Heart right ventricle (tissue), 16 donors: ENCODE measurements around the gene HEATR5B. TPM values are rescaled to one million over a fixed set of nuclear protein-coding genes. Genes with fewer than 3 reads are reported as not detected.
A peak's percentile ranks its signal among the peaks of the same experiment; 100 is the strongest.

Experiments
- ATAC-seq, 8 donors: fragments of 200-7000 bp; cut with Tn5 transposase; one replicate each; pipeline ENCODE4 v1.9.1; 2020; ENCODE audit warnings: mild to moderate bottlenecking in 8 of 8, moderate library complexity in 8 of 8, moderate number of reproducible peaks in 1 of 8
- DNase-seq, 2 donors: peaks; one replicate each; pipeline ENCODE4 v3.0.0-alpha.2; 2020
- H3K27ac ChIP-seq, 10 donors: fragments of 200-600 bp; sonication (generic) in 2 of 10; one replicate each; pipeline versions ENCODE4 v1.5.0 to v1.8.0; 2020 to 2022; ENCODE audit warnings: mild to moderate bottlenecking in 3 of 10
- H3K27me3 ChIP-seq, 7 donors: fragments of 200-600 bp; one replicate each; pipeline ENCODE4 v1.8.0; 2021 to 2022; ENCODE audit warnings: mild to moderate bottlenecking in 2 of 7
- H3K36me3 ChIP-seq, 9 donors: fragments of 200-600 bp; sonication (generic) in 1 of 9; one replicate each; pipeline versions ENCODE4 v1.5.0 to v1.8.0; 2020 to 2022; ENCODE audit warnings: mild to moderate bottlenecking in 2 of 9
- H3K4me1 ChIP-seq, 9 donors: fragments of 200-600 bp; sonication (generic) in 1 of 9; one replicate each; pipeline versions ENCODE4 v1.5.0 to v1.8.0; 2020 to 2022; ENCODE audit warnings: mild to moderate bottlenecking in 4 of 9
- H3K4me3 ChIP-seq, 10 donors: fragments of 200-600 bp; sonication (generic) in 2 of 10; one replicate each; pipeline versions ENCODE4 v1.5.0 to v1.8.0; 2020 to 2022; ENCODE audit warnings: mild to moderate bottlenecking in 7 of 10, moderate library complexity in 2 of 10
- H3K9me3 ChIP-seq, 11 donors: fragments of 200-600 bp in 10 of 11; sonication (generic) in 2 of 11; one replicate each; pipeline versions ENCODE4 v1.5.0 to v1.8.0; 2013 to 2022; ENCODE audit warnings: mild to moderate bottlenecking in 2 of 11, control low read depth in 1 of 11, moderate library complexity in 1 of 11
- CTCF ChIP-seq, 9 donors: fragments of 200-600 bp; sonication (generic) in 2 of 9; IDR thresholded peaks; one replicate each; pipeline versions ENCODE4 v1.5.0 to v1.8.0; 2021 to 2022; ENCODE audit warnings: antibody characterized with exemption in 9 of 9, mild to moderate bottlenecking in 5 of 9, moderate library complexity in 1 of 9
- WGBS, 2 donors: extraction: QIAGEN DNeasy Blood & Tissue Kit; methylation state at CpG; one replicate each; pipeline ENCODE4 v1.1.7; 2013; ENCODE audit warnings: inconsistent platforms in 1 of 2; 5-methylcytosine and 5-hydroxymethylcytosine counted together
- intact Hi-C, 10 donors: fragments of 100-400 bp; cut with DNase I; formaldehyde crosslinking; loops; one replicate each; pipeline versions ENCODE4 v1.11.1 to v1.14.2; 2022
- long read RNA-seq, 3 donors: library from polyadenylated mRNA; unstranded; transcript quantifications; one replicate each; pipeline ENCODE4 v2.0.0, GENCODE V29; 2020 to 2021
- polyA plus RNA-seq, 2 donors: library from polyadenylated mRNA; stranded (reverse); fragments of 200-250 nt; gene quantifications; one replicate each; pipeline ENCODE4 v1.2.3, GENCODE V29; 2013
- total RNA-seq, 10 donors: library from RNA; stranded (reverse); fragmentation: NEBNext Ultra II Directional in 3 of 10; extraction: Animal tissue kit (Norgen Biotek cat#: 25700) in 3 of 10; gene quantifications; one replicate each; pipeline versions ENCODE4 v1.2.1 to v1.2.4, GENCODE V29; 2021 to 2023
- donor health status: Arrhythmogenic right ventricular cardiomyopathy.
- donor health status: ischemic (EF 13 %, LVEDD 7.1; RV severe dilation, severe dysfunction).
- donor health status: healthy with polysubstance abuse.
- donor health status: DM: no; HTN: yes; CAD: no.
- donor health status: DM: no; HTN: no; CAD: no.
- donor health status: ischemic (EF 25% LVEDD 6.9; RV normal size, moderate dysfunction).
- donor health status: ischemic (EF 25% LVEDD 5.7; RV mildly dilated, moderate dysfunction).
- donor health status: healthy.
- donor health status: DM: yes; HTN: yes; CAD: no.
- donor health status: Ischemic cardiomyopathy.
- donor health status: ischemic (EF 35%, LVEDD 5.7; RV mildly dilated, moderate dysfunction).
- donor health status: nonischemic (EF 11% LVEDD 7.7; RV severe dilation, severe dysfunction).
- donor health status: DM: yes; HTN: yes; CAD: no.
- donor health status: PGD.
- donor health status: ischemic (EF 29% LVEDD 5.4; RV normal size, mild dysfunction).
- donor health status: nonischemic (EF 23%, LVEDD 6.1; RV moderate dilation, normal function).

The HEATR5B gene
- total RNA-seq, result 10 to 100 TPM; 14.7 to 27.4 (median 18.2) TPM
- polyA plus RNA-seq, result 10 to 100 TPM in 1 of 2 donors, 1 to 10 TPM in 1; 3.7 to 10.6 TPM
- long read RNA-seq, donor 1, full-length matches to known transcripts, result 1 of 48 reads
- long read RNA-seq, donor 1, partial matches to known transcripts, result 20 of 48 reads
- long read RNA-seq, donor 1, other reads (novel, unspliced or antisense), result 27 of 48 reads
- long read RNA-seq, donor 2, full-length matches to known transcripts, result 1 of 45 reads
- long read RNA-seq, donor 2, partial matches to known transcripts, result 24 of 45 reads
- long read RNA-seq, donor 2, other reads (novel, unspliced or antisense), result 20 of 45 reads
- long read RNA-seq, donor 3, full-length matches to known transcripts, result 2 of 33 reads
- long read RNA-seq, donor 3, partial matches to known transcripts, result 20 of 33 reads
- long read RNA-seq, donor 3, other reads (novel, unspliced or antisense), result 11 of 33 reads

GRCh38 chr2:37083873-37084794, at the start of gene HEATR5B, which contains the start of gene GPATCH11:
Gene HEATR5B (minus strand): TSS chr2:37084372. CDS start chr2:37083414, 958 bp downstream.
Gene GPATCH11 (plus strand): TSS chr2:37084518. CDS start chr2:37088382, 3,864 bp downstream.
- H3K4me3 ChIP-seq, result peak within 1 kb of the TSS; percentile 59 to 92 (median 80)
- 0% methylated on average over 74 of the region's 74 CpGs for WGBS, 2 donors
- intact Hi-C loops, result no loop called here
- no peaks in the 10 kb centered on the region for H3K27me3 ChIP-seq
- ATAC-seq (peak; percentile 98 to 100 (median 99)), DNase-seq (peak; percentile 93 to 95)
- H3K9me3 ChIP-seq, result no peaks in the 10 kb centered on the region
- peaks cover 0 to 54% (median 14%) of the 10 kb centered on the region in 9 donors for H3K36me3 ChIP-seq
- H3K4me1 ChIP-seq, result peaks cover 4 to 57% (median 46%) of the 10 kb centered on the region in 9 donors
- H3K27ac ChIP-seq, result peak within 1 kb of the TSS; percentile 40 to 89 (median 85)
- TF ChIP-seq CTCF (IDR thresholded peaks at IDR 0.05), result no peak

DNA sequence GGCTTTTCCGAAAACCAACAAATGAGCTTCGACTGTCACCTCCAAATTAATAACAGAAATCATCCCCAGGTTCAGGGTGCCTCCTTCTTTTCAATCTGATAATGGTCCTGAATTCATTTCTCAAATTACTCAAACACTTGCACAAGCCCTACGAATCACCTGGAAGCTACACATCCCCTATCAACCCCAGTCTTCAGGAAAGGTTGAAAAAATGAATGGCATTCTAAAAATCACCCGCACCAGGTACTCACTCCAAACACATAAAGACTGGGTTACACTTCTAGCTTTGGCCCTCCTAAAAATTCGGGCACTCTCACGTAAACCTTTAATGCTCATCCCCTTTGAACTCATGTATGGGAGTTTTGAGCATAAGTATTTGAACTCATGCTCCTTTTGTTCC, 48.7 kb upstream of the HEATR5B start:
- ATAC-seq (no peak), DNase-seq (no peak)
- no peak overlapping the region for H3K27ac ChIP-seq
- H3K27me3 ChIP-seq, result no peaks in the 10 kb centered on the region
- no peak for TF ChIP-seq CTCF (IDR thresholded peaks at IDR 0.05)
- 97 to 98% methylated on average over 6 of the region's 6 CpGs for WGBS, 2 donors
- intact Hi-C loops, result no loop called here
- peaks cover 0 to 100% (median 69%) of the 10 kb centered on the region in 9 donors for H3K36me3 ChIP-seq
- H3K9me3 ChIP-seq, result no peaks in the 10 kb centered on the region
- H3K4me3 ChIP-seq, result no peak overlapping the region
- no peaks in the 10 kb centered on the region for H3K4me1 ChIP-seq

DNA sequence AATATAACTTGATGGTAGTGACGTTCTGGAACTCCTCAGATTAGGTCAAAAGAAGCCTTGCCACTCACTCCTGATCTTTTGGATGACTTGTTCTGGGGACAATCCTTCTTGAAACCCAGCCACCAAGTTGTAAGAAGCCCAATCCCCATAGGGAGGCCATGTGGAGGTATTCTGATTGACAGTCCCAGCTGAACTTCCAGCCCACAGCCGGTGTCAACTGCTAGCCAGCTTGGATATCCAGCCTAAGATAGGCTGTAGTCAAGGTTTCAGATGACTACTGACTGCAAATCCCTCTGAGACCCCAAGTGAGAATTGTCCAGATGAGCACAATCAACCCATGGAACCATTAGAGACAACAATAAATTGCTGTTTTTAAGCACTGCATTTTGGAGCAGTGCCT, 41.2 kb upstream of the HEATR5B start:
- DNase-seq (no peak), ATAC-seq (no peak)
- Histone ChIP-seq H3K36me3 (peaks cover 0 to 100% (median 43%) of the 10 kb centered on the region in 9 donors), H3K9me3 (no peaks in the 10 kb centered on the region), H3K27ac (no peak overlapping the region), H3K4me1 (no peaks in the 10 kb centered on the region), H3K4me3 (no peak overlapping the region), H3K27me3 (no peaks in the 10 kb centered on the region)
- intact Hi-C loops, result no loop called here
- WGBS, 2 donors, result 94 to 95% methylated on average over 2 of the region's 2 CpGs
- no peak for TF ChIP-seq CTCF (IDR thresholded peaks at IDR 0.05)

DNA sequence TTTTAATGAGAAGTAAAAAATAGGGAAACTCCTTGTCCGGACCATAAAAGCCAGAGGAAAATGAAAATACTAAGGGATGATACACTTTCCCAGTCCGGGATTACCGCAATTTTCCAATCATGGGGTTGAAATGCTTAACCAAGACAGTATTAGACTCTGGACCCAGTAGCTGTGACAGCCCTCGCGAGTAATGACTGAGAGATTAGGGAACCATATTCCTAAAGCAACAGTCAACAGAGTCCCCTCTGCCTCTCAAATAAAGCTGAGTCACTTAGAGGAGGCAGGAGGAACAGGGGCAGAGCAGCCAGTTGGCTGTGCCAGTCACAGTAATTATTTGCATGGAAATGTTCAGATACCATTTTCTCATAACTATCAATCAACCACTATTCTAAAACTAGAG, 35.0 kb upstream of the HEATR5B start:
- DNase-seq, result no peak
- no peak for ATAC-seq
- peaks cover 0 to 100% (median 16%) of the 10 kb centered on the region in 9 donors for H3K36me3 ChIP-seq
- 96 to 97% methylated on average over 5 of the region's 5 CpGs for WGBS, 2 donors
- H3K9me3 ChIP-seq, result no peaks in the 10 kb centered on the region
- no peaks in the 10 kb centered on the region for H3K27me3 ChIP-seq
- no peak for TF ChIP-seq CTCF (IDR thresholded peaks at IDR 0.05)
- no peak overlapping the region for H3K27ac ChIP-seq
- no peaks in the 10 kb centered on the region for H3K4me1 ChIP-seq
- intact Hi-C loops, result no loop called here
- no peak overlapping the region for H3K4me3 ChIP-seq
